ENCODE results near the gene CPA2.
"Not testable (repeated sequence)": the region's sequence is repeated elsewhere in the genome, so short reads cannot be mapped to it uniquely, and the experiment has no call there.

Gene CPA2

DNA sequence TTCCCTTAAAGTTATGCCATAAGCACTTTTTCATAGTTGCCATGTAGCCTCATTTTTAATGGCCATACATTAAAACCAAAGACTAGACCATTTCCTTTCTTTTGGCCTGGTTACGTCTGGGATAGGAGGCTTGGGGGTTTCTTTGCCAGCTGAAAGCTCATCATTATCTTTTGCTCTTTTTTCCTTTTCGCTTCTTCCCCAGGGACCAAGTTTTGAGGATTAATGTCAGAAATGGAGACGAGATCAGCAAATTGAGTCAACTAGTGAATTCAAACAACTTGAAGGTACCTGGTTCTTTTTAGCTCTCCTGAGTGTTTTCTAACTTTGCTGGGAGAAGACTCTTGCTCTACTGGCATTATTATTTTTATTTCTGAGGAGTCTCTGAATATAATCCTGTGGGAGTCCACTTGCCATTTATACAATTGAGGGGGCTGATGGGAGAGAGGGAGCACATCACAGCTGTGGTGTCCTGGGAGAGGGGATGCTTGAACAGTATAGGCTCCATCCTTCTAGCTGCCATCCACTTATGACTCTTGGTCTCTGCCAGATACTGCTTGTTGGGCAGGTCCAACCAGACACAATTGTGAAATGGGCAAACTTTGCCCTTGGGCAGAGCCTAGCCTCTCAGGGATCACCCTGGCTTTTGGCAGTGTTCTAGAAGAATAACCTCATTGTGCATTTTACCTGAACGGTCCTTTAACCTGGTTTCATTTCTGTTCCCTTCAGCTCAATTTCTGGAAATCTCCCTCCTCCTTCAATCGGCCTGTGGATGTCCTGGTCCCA, 32.1 kb downstream of the CPA2 start:
- intact Hi-C loops (cut with DNase I), result no loop called here

DNA sequence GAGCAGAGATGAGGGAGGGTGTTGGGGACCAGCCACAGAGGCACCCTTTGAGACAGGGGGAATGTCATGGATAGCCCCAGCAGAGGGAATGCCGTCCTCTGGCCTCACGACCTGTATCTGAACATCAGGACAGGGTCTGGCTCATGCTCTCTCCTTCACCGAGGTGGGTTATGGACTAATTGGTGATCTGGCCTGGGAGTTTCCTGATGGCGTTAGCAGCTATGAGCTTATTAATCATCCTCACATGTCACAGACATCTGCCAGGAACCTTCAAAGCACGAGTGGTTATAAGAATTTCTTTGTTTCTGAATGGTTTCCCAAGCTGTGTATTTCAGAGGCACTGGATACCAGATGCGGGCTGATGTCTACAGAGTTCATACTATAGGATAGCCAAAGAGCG, 33.2 kb downstream of the CPA2 start:
- intact Hi-C loops (cut with DNase I), result no loop called here
- no peak for DNase-seq

More for the DNA sequence above, 32.1 kb downstream of the CPA2 start:
- no peak for DNase-seq

- no peak for DNase-seq
- intact Hi-C loops (cut with DNase I), result no loop called here
Observed at GRCh38 chr7:130301501-130302020, 34.9 kb downstream of the CPA2 start.

DNA sequence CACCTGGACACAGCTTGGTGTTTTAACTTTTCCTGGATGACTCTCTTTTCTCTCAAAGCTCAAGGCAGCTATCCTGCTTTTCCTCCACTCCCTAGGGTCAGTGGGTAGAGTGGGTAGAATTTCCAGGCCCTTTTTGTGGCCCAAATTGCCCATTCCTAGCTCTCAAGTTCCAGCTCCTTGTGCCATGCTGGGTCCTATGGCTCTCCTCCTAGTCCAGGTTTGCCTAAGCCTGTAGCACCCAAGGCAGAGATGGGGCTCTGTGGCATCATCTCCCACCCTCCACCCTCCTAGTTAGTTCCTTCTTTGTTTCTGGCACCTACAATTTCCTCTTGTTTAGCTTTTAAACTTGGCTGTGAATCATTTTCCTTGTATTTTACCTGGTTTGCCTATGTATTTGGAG, 36.0 kb downstream of the CPA2 start:
- DNase-seq, result no peak
- intact Hi-C loops (cut with DNase I), result no loop called here

DNA sequence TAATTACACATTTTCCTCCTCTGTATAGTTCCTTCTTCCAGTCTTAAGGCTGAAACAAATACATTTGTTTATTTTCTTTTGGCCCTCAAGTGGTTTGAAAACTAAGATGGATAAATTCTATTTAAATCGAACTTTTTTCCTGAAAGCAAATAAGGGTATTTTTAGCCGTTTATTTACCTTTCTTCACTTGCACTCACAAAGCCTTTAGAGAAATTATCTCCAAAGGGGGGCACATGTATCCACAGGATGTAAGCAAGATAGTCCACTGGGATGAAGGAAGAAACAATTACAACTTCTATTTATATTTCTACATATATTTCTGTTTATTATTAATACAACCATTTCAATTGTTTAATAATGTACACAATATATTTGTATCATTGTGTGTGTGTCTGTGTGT, 36.5 kb downstream of the CPA2 start:
- DNase-seq, result no peak
- intact Hi-C loops (cut with DNase I), result no loop called here

DNA sequence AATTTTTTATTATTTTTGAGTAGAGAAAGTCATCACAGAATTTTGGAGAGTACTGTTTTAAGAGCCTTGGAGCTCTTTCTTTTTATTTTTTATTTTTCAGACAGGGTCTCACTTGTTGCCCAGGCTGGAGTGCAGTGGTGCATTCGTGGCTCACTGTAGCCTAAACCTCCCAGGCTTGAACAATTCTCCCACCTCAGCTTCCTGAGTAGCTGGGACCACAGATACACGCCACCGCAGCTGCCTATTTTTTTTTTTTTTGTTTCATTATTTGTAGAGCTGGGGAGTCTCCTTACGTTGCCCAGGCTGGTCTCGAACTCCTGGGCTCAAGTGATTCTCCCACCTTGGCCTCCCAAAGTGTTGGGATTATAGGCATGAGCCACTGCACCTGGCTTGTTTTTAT, 36.9 kb downstream of the CPA2 start:
- DNase-seq, result no peak

GRCh38 chr7:130303982-130304381, 37.3 kb downstream of the CPA2 start:
- peak in 3 of 42 donors; percentile 5 to 47 (median 38) for DNase-seq
- intact Hi-C loops (cut with DNase I), result no loop called here

More for the DNA sequence above, 36.9 kb downstream of the CPA2 start:
- intact Hi-C loops (cut with DNase I), result no loop called here

DNA sequence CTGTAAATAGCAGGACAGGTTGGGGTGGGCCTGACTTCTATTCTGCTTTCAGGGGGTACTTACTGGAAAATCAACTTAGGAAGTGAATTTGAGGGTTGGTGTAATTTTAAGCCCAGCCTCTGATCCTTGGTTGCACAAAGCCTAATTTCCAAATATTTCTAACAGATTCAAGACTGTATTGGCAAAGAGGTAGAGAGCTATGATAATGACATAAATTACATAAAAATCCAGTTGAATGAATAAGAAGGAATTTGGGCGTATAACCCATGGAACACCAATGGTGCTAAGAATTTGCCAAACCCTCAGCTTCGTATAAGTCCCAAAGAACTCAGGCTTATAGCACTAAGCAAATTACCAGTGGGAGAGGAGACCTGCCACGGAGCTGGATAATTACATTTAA, 38.2 kb downstream of the CPA2 start:
- DNase-seq, result no peak
- intact Hi-C loops (cut with DNase I), result no loop called here

- no peak for DNase-seq
- intact Hi-C loops (cut with DNase I), result no loop called here
Observed at GRCh38 chr7:130305433-130306042, 38.9 kb downstream of the CPA2 start.

- DNase-seq, result no peak
- intact Hi-C loops (cut with DNase I), result no loop called here
Observed at GRCh38 chr7:130309986-130310385, 43.3 kb downstream of the CPA2 start.

- intact Hi-C loops (cut with DNase I), result no loop called here
- DNase-seq, result no peak
Observed at GRCh38 chr7:130314305-130314704, 47.6 kb downstream of the CPA2 start.

DNA sequence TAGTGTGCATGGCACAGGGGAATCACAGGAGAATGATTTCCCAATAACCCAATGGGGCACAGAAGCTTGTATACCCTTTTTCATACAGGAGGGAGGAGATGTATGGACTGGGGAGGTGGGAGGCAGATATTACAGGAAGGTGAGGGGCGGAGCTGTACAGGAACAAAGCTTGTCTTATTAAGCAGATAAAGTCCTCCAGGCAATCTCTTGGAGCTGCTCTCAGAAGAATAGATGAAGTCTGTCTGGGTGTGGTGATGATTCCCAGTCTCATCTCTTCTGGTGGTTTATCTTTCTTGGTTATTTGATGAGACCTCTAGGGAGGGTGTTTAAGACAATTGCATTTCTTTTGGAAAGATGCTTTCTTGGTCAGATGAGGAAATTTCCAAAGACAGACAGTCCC, 52.9 kb downstream of the CPA2 start:
- no peak for DNase-seq
- intact Hi-C loops (cut with DNase I), result no loop called here

GRCh38 chr7:130321542-130322229, 55.0 kb downstream of the CPA2 start:
- intact Hi-C loops (cut with DNase I); DNase-seq: not testable (repeated sequence)

GRCh38 chr7:130322615-130323014, 56.0 kb downstream of the CPA2 start:
- intact Hi-C loops (cut with DNase I), result no loop called here
- DNase-seq, result no peak

GRCh38 chr7:130324306-130324943, 57.8 kb downstream of the CPA2 start:
- DNase-seq, result no peak
- intact Hi-C loops (cut with DNase I), result no loop called here

GRCh38 chr7:130329681-130330080, 63.0 kb downstream of the CPA2 start:
- DNase-seq, result no peak
- intact Hi-C loops (cut with DNase I), result no loop called here

DNA sequence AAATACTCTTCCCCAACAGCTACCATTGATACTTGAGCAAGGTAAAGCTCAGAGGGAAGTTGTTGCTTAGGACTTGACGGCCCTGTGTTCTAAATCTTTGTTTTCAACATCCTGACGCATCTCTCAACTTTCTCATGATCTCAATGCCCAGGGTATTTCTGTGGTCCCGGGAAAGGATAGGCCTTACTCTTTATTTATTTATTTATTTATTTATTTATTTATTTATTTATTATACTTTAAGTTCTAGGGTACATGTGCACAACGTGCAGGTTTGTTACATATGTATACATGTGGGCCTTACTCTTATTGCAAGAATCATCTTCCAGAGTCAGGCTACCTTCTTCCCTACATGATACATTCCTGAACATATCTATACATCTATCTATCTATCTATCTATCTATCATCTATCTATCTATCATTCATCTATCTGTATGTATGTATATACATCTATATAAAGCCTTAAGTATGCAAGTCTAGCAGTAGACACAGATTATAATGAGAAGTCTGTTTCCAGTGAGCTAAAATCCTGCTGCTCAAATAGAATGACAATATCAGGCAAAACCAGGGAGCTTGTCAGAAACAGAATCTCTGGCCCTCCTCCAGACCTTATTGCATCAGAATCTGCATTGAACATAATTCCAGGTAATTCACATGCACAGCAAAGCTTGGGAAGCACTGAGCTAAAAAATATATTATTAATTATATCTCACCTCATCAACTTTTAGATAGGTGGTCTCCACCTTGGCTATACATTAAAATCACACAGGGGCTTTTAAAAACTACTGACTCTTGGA, 65.8 kb downstream of the CPA2 start:
- DNase-seq, result no peak

GRCh38 chr7:130333832-130334231, 67.2 kb downstream of the CPA2 start:
- no peak for DNase-seq
- intact Hi-C loops (cut with DNase I), result no loop called here

More for the DNA sequence above, 65.8 kb downstream of the CPA2 start:
- intact Hi-C loops (cut with DNase I), result no loop called here

DNA sequence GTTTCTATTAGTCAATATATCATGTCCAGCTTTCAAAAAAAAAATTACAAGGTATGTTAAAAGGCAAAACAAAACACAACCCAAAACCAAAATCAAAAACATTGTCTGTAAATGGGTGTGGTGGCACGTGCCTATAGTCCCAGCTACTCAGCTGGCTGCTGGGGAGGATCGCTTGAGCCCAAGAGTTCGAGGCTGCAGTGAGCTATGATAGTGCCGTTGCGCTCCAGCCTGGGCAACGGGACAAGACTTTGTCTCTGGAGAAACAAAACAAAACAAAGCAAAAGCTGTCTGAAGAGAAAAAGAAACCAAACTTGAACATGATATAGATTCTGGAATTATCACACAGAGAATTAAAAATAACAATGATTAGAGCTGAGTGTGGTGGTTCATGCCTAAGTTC, 67.6 kb downstream of the CPA2 start:
- DNase-seq, result no peak
- intact Hi-C loops (cut with DNase I), result no loop called here
